Stimulated activated naive CD8-positive, alpha-beta T cell treated with anti-CD3 and anti-CD28 coated beads, Interleukin-15, amount 100 ng/mL, for 72 hours (primary cell): ENCODE measurements around the gene ADCY6.
"Not testable (repeated sequence)": the region's sequence is repeated elsewhere in the genome, so short reads cannot be mapped to it uniquely, and the experiment has no call there.

Experiments
- ATAC-seq: fragments of 150-1000 bp; cut with Tn5 transposase; 2 replicates; pipeline ENCODE4 v1.10.0; 2021; ENCODE audit warnings: mild to moderate bottlenecking, moderate library complexity
- DNase-seq, 2 donors: peaks; one replicate each; pipeline ENCODE4 v3.0.0; 2021 to 2022
- H3K27ac Mint-ChIP-seq, 2 donors: one replicate each; pipeline ENCODE4 v1.8.0; 2022; ENCODE audit warnings: mild to moderate bottlenecking in 2 of 2, mixed read lengths in 2 of 2, moderate library complexity in 2 of 2
- H3K27me3 Mint-ChIP-seq: one replicate; pipeline ENCODE4 v1.8.0; 2022; ENCODE audit warnings: mixed read lengths
- H3K4me1 Mint-ChIP-seq: one replicate; pipeline ENCODE4 v1.8.0; 2022; ENCODE audit warnings: mild to moderate bottlenecking, mixed read lengths
- H3K4me3 Mint-ChIP-seq, 2 donors: one replicate each; pipeline ENCODE4 v1.8.0; 2022; ENCODE audit warnings: mild to moderate bottlenecking in 2 of 2, mixed read lengths in 2 of 2, moderate library complexity in 1 of 2
- H3K9me3 Mint-ChIP-seq, 2 donors: one replicate each; pipeline ENCODE4 v1.8.0; 2022; ENCODE audit warnings: mixed read lengths in 2 of 2

ADCY6 gene

DNA sequence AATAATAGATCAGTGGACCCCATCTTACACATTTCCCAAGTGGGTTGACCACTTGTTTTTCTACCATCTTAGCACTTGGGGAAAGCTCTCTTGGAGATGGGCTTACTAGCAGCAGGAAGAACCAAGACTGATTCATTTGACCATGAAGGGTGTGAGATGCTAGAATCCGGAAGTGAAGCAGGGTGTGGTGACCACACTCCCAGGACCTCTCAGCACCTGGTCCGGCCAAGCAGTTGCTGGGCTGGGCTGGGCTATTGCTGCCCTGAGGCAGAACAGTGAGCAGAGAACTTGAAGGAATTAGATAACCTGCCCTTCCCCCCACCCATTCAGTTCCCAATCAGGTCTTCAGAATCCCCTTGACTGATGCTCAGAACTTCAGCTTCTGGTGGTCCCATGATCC lies 24.4 kb downstream of the ADCY6 start:
- no peak for DNase-seq
- Mint-ChIP-seq H3K4me1 (peaks cover 16% of the 10 kb centered on the region), H3K27ac (no peak overlapping the region), H3K9me3 (no peaks in the 10 kb centered on the region), H3K27me3 (peaks cover 24% of the 10 kb centered on the region), H3K4me3 (no peak overlapping the region)
- ATAC-seq: no peak

DNA sequence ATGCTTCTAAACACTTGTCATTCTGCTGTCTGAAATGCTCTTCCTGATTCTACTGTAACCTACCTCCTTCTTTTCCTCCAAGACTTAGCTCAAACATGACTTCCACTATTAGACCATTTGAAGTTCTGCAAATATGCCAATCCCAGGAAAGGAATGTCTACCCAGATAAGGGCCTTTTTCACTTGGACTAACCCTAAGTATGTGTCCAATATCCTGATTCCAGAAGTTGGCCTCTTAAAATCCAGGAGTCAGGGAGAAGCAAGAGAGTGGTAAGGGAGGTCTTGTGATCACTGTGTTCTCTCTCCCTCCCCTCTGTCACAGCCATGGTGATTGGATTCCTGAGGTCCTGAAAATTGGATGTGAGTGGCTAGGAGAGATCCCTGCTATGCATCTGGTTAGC lies 30.2 kb downstream of the ADCY6 start:
- Mint-ChIP-seq H3K27me3 (no peaks in the 10 kb centered on the region), H3K9me3 (no peaks in the 10 kb centered on the region), H3K27ac (no peak overlapping the region), H3K4me3 (no peak overlapping the region), H3K4me1 (no peaks in the 10 kb centered on the region)
- no peak for ATAC-seq
- DNase-seq: no peak

DNA sequence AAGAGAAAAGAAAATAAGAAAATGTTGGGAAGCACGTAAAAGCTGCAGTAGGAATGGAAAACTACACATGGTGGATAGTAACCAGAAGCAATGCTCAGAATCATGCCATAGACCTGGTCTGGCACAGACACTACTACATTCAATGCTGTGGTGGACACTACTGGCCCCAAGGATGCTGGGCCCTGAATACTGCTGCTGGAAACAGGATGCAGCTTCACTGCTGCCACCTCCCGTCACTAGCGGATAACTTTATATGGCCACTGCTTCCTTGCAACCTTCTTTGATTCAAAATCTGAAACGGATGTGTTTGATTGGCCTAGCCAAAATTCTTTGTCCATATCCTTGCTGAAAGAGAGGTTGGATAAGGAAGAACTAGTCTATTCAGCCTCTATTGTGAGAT lies 30.7 kb downstream of the ADCY6 start:
- no peak overlapping the region for H3K27ac Mint-ChIP-seq
- no peak overlapping the region for H3K4me3 Mint-ChIP-seq
- H3K27me3 Mint-ChIP-seq: peaks cover 5% of the 10 kb centered on the region
- ATAC-seq (no peak), DNase-seq (no peak)
- no peaks in the 10 kb centered on the region for H3K4me1 Mint-ChIP-seq
- H3K9me3 Mint-ChIP-seq: no peaks in the 10 kb centered on the region

DNA sequence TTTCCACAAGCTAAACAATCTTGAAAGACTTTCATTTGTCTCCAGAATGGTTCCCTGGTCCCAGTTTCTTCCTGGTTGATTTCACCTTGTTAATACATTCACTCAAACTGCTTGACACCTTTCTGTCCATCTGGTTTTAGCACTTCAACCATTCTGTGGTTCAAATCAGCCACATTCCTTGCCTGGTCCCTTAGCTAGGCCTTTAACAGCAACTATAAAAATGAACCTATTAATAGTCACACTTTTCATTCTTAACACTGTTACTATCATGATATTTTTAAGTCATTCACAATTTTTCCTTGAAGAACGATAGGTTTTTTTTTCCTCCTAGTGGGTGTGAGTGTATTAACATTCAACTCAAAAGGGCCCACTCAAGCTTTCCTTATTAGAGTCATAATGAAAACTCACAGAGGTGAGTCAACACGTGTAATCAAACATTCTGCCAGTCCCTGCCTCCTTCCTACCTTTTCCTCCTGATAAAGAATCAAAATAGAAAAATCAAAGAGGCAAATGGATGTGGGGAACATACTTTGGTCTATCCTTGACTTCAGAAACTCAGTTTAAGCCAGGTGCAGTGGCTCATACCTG lies 38.0 kb downstream of the ADCY6 start:
- peaks cover 17% of the 10 kb centered on the region for H3K4me1 Mint-ChIP-seq
- peak; percentile 89 for ATAC-seq
- peak overlapping the region in 1 of 2 donors; percentile 35 for H3K4me3 Mint-ChIP-seq
- H3K27ac Mint-ChIP-seq: no peak overlapping the region
- peaks cover 16% of the 10 kb centered on the region for H3K27me3 Mint-ChIP-seq
- H3K9me3 Mint-ChIP-seq: no peaks in the 10 kb centered on the region
- DNase-seq: peak in 1 of 2 donors; percentile 15

DNA sequence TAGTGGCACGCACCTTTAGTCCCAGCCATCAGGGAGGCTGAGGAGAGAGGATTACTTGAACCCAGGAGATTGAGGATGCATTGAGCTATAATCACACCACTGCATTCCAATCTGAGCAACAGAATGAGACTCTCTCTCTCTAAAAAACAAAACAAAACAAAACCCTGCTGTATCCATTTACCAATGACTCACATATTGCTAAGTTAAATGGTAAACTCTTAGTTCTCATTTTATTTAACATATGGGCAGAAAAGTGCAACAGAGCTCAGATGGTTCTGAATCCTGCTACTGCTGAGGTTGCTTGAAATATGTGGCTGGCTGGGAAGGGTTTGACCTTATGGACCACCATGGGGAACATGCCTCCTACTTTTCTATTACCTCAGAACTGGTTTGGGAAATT lies 38.7 kb downstream of the ADCY6 start:
- Mint-ChIP-seq H3K9me3 (no peaks in the 10 kb centered on the region), H3K4me3 (peak overlapping the region in 1 of 2 donors; percentile 35), H3K27ac (peak overlapping the region in 1 of 2 donors; percentile 36), H3K27me3 (peaks cover 16% of the 10 kb centered on the region), H3K4me1 (peaks cover 17% of the 10 kb centered on the region)
- no peak for DNase-seq
- ATAC-seq: no peak

DNA sequence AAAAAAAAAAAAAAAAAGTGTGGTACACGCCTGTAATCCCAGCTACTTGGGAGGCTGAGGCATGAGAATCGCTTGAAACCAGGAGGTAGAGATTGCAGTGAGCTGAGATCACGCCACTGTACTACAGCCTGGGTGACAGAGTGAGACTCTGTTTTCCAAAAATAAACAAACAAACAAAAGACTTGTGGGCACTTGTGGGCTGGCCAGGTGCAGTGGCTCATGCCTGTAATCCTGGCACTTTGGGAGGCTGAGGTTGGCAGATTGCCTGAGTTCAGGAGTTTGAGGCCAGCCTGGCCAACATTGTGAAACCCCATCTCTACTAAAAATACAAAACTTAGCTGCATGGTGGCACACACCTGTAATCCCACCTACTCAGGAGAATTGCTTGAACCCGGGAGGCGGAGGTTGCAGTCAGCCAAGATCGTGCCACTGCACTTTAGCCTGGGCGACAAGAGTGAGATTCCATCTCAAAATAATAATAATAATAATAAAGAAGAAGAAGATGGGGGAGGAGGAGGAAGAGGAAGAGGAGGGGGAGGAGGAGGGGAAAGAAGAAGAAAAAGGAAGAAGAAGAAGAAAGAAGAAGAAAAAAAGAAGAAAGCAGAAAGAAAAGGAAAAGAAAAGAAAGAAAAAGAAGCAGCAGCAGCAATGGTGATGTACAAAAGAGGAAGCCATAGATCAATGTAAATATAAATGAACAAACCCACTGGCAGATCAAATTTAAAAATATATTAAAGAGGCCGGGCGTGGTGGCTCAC lies 44.5 kb downstream of the ADCY6 start:
- DNase-seq (no peak), ATAC-seq (no peak)
- Mint-ChIP-seq H3K4me3 (no peak overlapping the region), H3K27ac (no peak overlapping the region), H3K27me3 (peaks cover 21% of the 10 kb centered on the region), H3K9me3 (no peaks in the 10 kb centered on the region), H3K4me1 (no peaks in the 10 kb centered on the region)

DNA sequence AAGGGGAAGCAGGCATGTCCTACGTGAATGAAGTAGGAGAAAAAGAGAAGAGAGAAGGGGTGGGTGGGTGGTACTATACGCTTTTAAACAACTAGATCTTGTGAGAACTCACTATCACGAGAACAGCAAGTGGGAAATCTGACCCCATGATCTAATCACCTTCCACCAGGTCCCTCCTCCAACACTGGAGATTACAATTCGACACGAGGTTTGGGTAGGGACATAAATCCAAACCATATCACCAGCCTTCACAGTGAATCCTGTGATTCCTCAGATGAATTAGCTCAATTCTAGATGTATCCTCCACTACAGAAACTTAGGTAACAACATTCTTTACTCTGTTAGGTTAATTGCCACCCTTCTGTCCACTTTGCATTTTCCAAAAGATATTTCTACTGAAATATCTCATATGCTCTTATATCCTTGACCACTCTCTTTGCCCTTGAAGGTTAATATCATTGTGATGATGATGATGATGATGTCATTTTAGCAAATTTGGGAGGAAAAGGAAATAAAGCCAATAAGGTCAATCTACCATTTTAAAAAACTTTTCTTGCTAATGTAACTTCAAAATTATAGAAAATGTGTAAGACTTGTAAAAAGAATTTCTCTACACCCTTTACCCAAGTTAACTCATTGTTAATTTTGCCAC lies 49.1 kb downstream of the ADCY6 start:
- Mint-ChIP-seq H3K4me3 (no peak overlapping the region), H3K27ac (no peak overlapping the region), H3K9me3 (no peaks in the 10 kb centered on the region), H3K4me1 (no peaks in the 10 kb centered on the region), H3K27me3 (peaks cover 18% of the 10 kb centered on the region)
- DNase-seq (no peak), ATAC-seq (no peak)

DNA sequence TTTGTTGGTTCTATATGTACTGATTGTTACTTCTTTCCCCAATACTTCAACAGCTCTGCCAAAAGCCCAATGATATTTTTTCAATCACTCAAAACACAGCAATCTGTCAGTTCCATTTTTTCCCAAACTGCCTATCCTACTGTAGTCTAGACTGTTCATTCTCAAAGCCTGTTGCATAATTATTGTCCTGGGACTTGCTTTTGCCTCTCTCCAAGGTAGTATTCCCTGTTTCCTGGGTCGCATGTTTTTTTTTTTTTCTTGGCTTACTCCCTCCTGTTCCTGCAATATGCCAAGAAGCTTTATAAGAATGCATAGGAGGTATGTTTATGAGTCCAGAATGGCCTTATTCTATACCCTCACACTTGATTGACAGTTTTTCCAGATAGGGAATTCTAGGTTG lies 52.4 kb downstream of the ADCY6 start:
- no peak overlapping the region for H3K27ac Mint-ChIP-seq
- H3K9me3 Mint-ChIP-seq: no peaks in the 10 kb centered on the region
- DNase-seq (no peak), ATAC-seq (no peak)
- peaks cover 18% of the 10 kb centered on the region for H3K27me3 Mint-ChIP-seq
- no peak overlapping the region for H3K4me3 Mint-ChIP-seq
- no peaks in the 10 kb centered on the region for H3K4me1 Mint-ChIP-seq

DNA sequence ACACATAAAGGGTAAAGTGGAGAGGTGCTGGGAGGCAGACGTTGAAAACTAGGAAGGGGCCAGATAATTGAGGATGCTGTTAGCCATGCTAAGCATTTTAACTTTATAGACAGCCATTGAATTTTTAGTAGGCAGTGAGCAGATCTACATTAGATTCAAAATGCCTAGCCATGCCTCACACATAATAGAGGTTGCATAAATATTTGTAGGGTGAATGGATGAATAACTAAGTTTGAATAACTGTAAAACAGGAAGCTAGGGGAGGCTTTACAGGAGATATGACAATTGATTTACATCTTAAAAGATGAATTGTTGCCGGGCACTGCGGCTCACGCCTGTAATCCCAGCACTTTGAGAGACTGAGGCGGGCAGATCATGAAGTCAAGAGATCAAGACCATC lies 60.1 kb downstream of the ADCY6 start:
- H3K27ac Mint-ChIP-seq: no peak overlapping the region
- no peaks in the 10 kb centered on the region for H3K9me3 Mint-ChIP-seq
- H3K4me1 Mint-ChIP-seq: no peaks in the 10 kb centered on the region
- no peak overlapping the region for H3K4me3 Mint-ChIP-seq
- H3K27me3 Mint-ChIP-seq: no peaks in the 10 kb centered on the region
- no peak for ATAC-seq
- no peak for DNase-seq

DNA sequence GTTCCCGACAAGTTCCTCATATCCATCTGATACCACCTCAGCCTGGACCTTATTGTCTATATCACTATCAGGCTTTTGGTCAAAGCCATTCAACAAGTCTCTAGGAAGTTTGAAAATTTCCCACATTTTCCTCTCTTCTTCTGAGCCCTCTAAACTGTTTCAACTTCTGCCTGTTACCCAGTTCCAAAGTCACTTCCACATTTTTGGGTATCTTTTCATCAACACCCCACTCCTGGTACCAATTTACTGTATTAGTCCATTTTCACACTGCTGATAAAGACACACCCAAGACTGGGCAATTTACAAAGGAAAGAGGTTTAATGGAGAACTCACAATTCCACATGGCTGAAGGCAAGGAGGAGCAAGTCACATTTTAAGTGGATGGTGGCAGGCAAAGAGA lies 68.2 kb downstream of the ADCY6 start:
- not testable (repeated sequence) for H3K27me3 Mint-ChIP-seq, H3K4me1 Mint-ChIP-seq, ATAC-seq, H3K27ac Mint-ChIP-seq, H3K4me3 Mint-ChIP-seq, DNase-seq
- peaks cover 17 to 27% of the 10 kb centered on the region in 2 donors for H3K9me3 Mint-ChIP-seq

DNA sequence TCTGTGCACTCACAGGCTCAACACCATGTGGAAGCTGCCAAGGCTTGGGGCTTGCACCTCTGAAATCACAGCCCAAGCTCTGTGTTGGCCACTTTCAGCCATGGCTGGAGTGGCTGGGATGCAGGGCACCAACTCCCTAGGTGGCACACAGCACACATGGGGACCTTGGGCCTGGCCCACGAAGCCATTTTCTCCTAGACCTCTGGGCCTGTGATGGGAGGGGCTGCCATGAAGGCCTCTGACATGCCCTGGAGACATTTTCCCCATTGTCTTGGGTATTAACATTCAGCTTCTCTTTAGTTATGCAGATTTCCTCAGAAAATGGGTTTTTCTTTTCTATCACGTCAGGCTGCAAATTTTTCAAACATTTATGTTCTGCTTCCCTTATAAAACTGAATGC lies 68.7 kb downstream of the ADCY6 start:
- Mint-ChIP-seq H3K4me1 (peaks cover 12% of the 10 kb centered on the region), H3K9me3 (peaks cover 17 to 27% of the 10 kb centered on the region in 2 donors)
- not testable (repeated sequence) for DNase-seq, H3K4me3 Mint-ChIP-seq, H3K27ac Mint-ChIP-seq, H3K27me3 Mint-ChIP-seq, ATAC-seq

DNA sequence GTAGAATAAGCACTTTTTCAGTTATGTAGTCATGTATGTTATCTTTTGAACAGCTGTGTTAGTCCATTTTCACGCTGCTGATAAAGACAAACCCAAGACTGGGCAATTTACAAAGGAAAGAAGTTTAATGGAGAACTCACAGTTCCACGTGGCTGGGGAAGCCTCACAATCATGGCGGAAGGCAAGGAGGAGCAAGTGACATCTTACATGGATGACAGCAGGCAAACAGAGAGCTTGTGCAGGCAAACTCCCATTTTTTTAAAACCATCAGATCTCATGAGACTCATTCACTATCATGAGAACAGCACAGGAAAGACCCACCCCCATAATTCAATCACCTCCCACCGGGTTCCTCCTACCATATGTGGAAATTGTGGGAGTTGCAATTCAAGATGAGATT lies 69.9 kb downstream of the ADCY6 start:
- peaks cover 17 to 27% of the 10 kb centered on the region in 2 donors for H3K9me3 Mint-ChIP-seq
- H3K27ac Mint-ChIP-seq, H3K27me3 Mint-ChIP-seq, H3K4me3 Mint-ChIP-seq, DNase-seq, ATAC-seq: not testable (repeated sequence)
- H3K4me1 Mint-ChIP-seq: peaks cover 23% of the 10 kb centered on the region

DNA sequence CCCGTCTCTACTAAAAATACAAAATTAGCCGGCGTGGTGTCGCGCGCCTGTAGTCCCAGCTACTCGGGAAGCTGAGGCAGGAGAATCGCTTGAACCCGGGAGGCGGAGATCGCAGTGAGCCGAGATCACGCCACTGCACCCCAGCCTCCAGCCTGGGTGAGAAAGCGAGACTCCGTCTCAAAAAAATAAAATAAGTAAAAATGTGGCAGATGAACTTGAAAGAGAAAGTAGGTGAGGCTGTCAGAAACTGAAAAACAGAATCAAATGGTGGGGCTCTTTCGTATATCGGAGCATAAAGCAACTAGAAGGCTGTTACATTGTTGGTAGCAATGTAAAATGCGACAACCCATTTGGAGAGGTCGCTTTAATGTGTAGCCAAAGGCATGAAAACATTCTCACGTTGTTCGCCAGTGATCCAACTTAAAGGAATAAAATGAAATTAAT lies 71.6 kb downstream of the ADCY6 start:
- Mint-ChIP-seq H3K27ac (peak overlapping the region; percentile 99 to 100), H3K4me3 (peak overlapping the region; percentile 87 to 95), H3K27me3 (no peaks in the 10 kb centered on the region), H3K4me1 (peaks cover 34% of the 10 kb centered on the region), H3K9me3 (peaks cover 17 to 27% of the 10 kb centered on the region in 2 donors)
- ATAC-seq (no peak), DNase-seq (no peak)

DNA sequence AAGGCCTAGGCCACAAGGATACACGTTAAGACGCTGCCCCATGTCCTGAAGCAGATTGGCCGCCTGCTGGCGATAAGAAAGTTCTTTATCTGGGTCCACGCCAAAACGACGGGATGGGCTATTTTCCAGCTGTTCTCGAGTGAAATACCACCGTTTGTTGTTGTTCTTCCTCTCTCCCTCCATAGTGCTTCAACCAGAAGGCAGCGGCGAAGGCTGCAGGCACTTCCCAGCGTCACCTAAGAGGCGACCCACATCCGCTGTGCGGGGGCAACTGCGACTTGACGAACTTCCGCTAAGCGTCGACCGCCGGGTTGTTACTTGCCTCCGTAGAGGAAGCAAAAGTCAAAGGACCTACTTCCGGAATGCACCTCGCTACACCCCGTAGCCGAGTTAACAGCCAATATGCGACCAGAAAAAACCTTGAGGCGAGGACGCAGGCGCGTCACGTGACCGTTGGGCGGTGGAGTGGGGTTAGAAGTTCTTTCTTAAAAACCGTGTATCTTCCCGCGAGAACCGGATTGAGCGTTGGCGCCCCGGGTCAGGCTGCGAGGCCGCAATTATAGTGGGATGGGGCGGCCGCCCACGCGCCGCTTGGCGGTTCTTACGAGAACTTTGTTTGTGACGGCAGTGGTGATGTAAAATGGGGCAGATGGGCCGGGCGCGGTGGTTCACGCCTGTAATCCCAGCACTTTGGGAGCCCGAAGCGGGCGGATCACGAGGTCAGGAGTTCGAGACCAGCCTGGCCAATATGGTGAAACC lies 72.2 kb downstream of the ADCY6 start, which contains the start of gene CCNT1:
Gene CCNT1 (minus strand): TSS at position 215 of the 759 bp plus-strand sequence. CDS start 32 bp downstream, at position 183.
- Mint-ChIP-seq H3K9me3 (peaks cover 17 to 27% of the 10 kb centered on the region in 2 donors), H3K27me3 (no peaks in the 10 kb centered on the region), H3K4me1 (peaks cover 34% of the 10 kb centered on the region), H3K4me3 (peak within 1 kb of the TSS; percentile 87 to 95), H3K27ac (peak within 1 kb of the TSS; percentile 99 to 100)
- DNase-seq (peak; percentile 99 to 100), ATAC-seq (peak; percentile 98)
